Erythroblast (primary cell): ENCODE results near the gene FCN3.
"Not testable (repeated sequence)": the region's sequence is repeated elsewhere in the genome, so short reads cannot be mapped to it uniquely, and the experiment has no call there.

ENCODE experiments used
- DNase-seq, 2 experiments: peaks; one replicate each; lab custom pipeline; 2025; lab: John Stamatoyannopoulos, UW
- GATA1 ChIP-seq: IDR thresholded peaks from 2 replicates; pipeline ENCODE4 v1.6.1; 2011; ENCODE audit warnings: low read depth, mild to moderate bottlenecking, control low read depth, low read length, moderate library complexity
- POLR2A ChIP-seq: IDR thresholded peaks from 2 replicates; pipeline ENCODE4 v1.6.1; 2011; ENCODE audit warnings: mild to moderate bottlenecking, low read length

Gene FCN3

GRCh38 chr1:27374362-27375086 is at the start of gene FCN3:
Gene FCN3 (minus strand): TSS chr1:27374824. CDS start chr1:27374818, 6 bp downstream.
- TF ChIP-seq GATA1 (no peak), POLR2A (no peak)
- DNase-seq: no peak

DNA sequence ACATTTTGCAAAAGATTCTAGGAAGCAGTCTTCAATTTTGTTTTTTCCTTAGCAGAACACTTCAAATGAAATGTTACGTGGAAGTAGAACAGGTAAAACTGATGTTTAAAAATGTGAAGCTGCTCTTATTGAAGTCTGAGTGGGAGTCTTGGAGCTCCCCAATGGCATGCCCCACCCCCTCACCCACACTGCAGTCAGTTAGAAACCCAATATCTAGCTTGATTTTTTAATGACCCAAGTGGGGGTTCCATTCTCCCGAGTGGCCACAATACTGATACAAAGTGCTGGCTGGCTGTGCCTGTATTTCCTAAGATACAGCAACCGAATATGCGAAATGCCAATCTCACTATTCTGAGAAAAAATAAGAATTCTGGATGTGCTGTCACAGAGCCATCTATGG is 49.1 kb upstream of the FCN3 start:
- no peak for TF ChIP-seq POLR2A
- no peak for TF ChIP-seq GATA1

DNA sequence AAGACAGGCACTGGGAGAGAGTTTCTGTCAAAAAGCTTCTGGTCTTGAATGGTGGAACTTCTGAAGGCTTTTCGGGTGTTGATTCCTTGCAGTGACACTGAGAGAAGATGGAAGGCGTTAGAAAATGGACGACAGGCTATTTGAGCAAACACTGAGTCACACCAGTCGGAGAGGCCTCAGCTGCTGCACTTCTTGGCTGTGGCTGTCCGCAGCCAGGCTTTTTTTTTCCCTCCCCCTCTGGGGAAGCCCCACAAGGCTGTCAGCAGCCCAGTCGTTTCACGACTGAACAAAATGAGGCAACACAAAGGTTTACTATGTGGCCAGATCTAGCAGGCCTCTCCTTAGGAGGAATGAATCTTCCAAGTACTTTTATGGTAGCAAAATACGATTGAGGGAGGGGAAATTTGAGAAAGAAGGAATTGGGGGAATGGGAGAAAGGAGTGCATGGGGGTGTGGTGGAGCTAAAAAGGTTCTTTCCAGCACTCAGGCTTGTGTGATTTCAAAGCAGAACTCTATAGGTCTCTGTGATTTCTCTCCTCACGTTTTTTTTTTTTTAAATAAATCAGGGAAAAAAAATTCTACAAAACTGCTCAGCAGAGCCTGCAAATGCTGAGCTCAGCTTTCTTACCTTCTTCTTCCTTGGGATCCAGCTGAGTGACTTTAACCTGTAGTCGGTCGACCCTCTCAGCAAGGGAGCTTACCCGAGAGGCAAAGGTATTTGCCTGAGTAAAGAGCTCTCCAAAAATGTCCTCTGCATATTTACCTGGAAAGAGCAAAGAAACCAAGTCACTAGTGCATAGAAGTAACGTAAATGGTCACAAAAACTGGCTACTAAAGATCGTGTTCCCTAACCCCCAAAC is 43.9 kb upstream of the FCN3 start:
- no peak for DNase-seq
- no peak for TF ChIP-seq POLR2A
- TF ChIP-seq GATA1: no peak

More for the DNA sequence above, 49.1 kb upstream of the FCN3 start:
- no peak for DNase-seq

GRCh38 chr1:27417713-27418112 is 43.1 kb upstream of the FCN3 start:
- DNase-seq: no peak
- TF ChIP-seq POLR2A (no peak), GATA1 (no peak)

GRCh38 chr1:27416387-27417111 is 41.9 kb upstream of the FCN3 start:
- no peak for TF ChIP-seq POLR2A
- TF ChIP-seq GATA1: no peak

GRCh38 chr1:27414091-27414490 is 39.5 kb upstream of the FCN3 start:
- no peak for DNase-seq
- no peak for TF ChIP-seq GATA1
- no peak for TF ChIP-seq POLR2A

More at GRCh38 chr1:27416387-27417111, 41.9 kb upstream of the FCN3 start:
- DNase-seq: peak in 1 of 2 experiments; percentile 87

- DNase-seq: no peak
- TF ChIP-seq POLR2A (no peak), GATA1 (no peak)
Observed at GRCh38 chr1:27413004-27413403, 38.4 kb upstream of the FCN3 start.

DNA sequence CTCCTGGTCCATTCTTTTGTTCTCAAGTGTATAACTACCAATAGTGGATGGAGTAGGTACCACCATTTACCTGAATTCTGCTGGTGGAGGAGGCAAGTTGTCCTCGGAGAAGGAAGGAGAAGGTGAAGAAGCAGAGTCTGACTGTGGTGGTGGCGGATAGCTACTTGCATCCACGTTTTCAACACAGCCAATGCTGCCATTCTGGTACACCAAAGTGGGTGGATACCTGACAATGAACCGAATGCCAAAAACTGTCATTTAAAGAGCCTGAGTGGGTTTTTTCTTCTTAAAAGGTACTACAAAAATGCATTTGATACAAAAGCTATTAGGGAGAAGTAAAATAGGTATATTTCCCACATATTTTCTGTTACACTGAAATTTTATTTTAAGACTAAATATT is 37.9 kb upstream of the FCN3 start:
- DNase-seq: no peak
- no peak for TF ChIP-seq POLR2A
- no peak for TF ChIP-seq GATA1

GRCh38 chr1:27410709-27411108 is 36.1 kb upstream of the FCN3 start:
- TF ChIP-seq POLR2A (no peak), GATA1 (no peak)
- no peak for DNase-seq

DNA sequence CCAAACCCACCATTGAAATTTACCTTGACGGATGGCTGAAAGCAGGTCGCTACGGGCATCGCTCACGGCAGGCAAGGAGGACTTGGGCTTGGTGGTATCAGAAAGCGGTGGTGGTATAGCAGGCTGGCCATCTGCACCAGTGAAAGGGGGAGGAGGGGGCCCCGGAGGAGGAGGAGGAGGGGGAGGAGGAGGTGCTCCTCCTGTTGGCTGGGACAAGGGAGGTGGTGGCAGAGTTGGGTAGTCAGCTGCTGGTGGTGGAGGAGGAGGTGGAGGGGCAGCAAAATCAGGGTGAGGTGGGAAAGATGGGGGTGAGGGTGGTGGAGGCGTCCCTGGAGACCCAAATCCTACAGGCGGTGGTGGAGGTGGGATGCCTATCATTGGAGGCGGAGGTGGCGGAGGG is 35.0 kb upstream of the FCN3 start:
- TF ChIP-seq POLR2A: no peak
- no peak for TF ChIP-seq GATA1
- no peak for DNase-seq

- TF ChIP-seq GATA1 (no peak), POLR2A (no peak)
- no peak for DNase-seq
Observed at GRCh38 chr1:27408151-27408550, 33.5 kb upstream of the FCN3 start.

- DNase-seq: not testable (repeated sequence)
Observed at GRCh38 chr1:27406791-27407190, 32.2 kb upstream of the FCN3 start.

- no peak for TF ChIP-seq GATA1
- no peak for TF ChIP-seq POLR2A
- DNase-seq: no peak
Observed at GRCh38 chr1:27406362-27406680, 31.7 kb upstream of the FCN3 start.

DNA sequence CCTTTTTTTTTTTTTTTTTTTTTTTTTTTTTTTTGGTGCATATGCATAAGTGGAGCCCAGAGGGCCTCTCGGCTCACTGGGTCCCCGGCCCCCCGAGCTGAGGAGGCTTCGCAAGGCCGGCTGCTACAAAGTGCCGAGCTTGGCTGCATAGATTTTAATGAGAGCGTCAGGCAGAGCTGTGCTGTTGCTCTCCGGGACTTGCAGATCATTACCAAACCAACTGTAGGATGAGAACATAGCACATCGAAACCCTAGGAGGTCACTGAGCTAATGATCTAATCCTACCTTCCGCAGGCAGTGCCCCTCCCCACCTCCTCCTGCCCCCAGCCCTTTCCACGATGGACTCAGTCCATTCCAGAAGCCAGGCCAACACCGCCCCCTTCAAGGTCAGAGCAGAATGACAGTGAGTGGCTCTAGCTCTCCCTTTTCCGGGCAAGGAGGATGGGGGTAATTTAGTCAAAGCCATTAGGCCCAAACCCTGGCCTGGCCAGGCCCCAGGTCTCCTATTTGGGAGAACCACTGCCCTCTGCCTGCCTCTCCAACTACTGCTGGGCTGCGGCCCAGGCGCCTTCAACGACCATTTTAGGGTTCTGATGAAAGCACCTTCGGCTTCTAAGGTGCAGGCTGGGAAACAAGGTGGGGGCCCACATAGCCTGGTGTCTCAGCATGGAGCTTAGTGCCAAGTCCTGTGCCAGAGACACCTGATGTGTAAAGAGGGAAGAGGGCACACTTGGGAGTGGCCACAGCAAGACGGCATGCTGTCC is 31.2 kb upstream of the FCN3 start:
- not testable (repeated sequence) for DNase-seq
